Measurements from ENCODE around the gene P2RX2. TPM values are rescaled to one million over a fixed set of nuclear protein-coding genes. Genes with fewer than 3 reads are reported as not detected.

Gene P2RX2
- total and polyA plus RNA-seq, 2 experiments from 2014 or later = 1.1 to 1.7 TPM

DNA sequence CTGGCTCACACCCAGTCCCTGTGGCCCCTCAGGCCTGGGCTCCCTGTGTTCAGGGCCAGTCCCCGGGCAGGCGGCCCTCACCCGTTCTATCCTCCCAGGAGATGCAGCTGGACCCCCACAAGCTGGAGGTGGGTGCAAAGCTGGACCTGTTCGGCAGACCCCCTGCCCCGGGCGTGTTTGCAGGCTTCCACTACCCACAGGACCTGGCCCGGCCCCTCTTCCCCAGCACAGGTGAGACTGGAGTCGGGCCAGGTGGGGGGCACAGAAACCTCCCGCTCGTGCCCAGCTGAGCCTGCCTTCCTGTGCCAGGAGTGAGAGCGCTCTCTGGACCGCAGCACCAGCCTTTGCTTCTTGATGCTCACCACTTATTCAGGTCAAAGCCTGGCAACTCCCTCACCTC lies 41.9 kb upstream of the P2RX2 start (continued):
- no peak for TF ChIP-seq ZNF462 (CRISPR knock-in tag; IDR thresholded peaks at IDR 0.05)
- TF ChIP-seq EZH2 (IDR thresholded peaks at IDR 0.05; ENCODE audit: low read depth, unreplicated experiment) = no peak
- TF ChIP-seq ZNF114 (CRISPR knock-in tag; IDR thresholded peaks at IDR 0.05) = no peak
- no peak for TF ChIP-seq STAT1 (IDR thresholded peaks at IDR 0.05; ENCODE audit: unreplicated experiment)
- TF ChIP-seq REST (IDR thresholded peaks at IDR 0.05; ENCODE audit: unreplicated experiment) = no peak
- no peak for TF ChIP-seq JUNB (IDR thresholded peaks at IDR 0.05; ENCODE audit: unreplicated experiment)
- no peak for TF ChIP-seq POLR2AphosphoS5 (IDR thresholded peaks at IDR 0.05; ENCODE audit: low read depth)
- no peak for TF ChIP-seq CREB1 (CRISPR knock-in tag; IDR thresholded peaks at IDR 0.05; ENCODE audit: low read depth)
- no peak for TF ChIP-seq ZNF331 (CRISPR knock-in tag; IDR thresholded peaks at IDR 0.05; ENCODE audit: low read depth)
